Measurements from ENCODE around the gene MYO16. TPM values are rescaled to one million over a fixed set of nuclear protein-coding genes. Genes with fewer than 3 reads are reported as not detected.

MYO16 gene
- polyA plus RNA-seq, 1 donor from 2014 or later, result 2.5 TPM

- TF ChIP-seq POLR2AphosphoS5 (IDR thresholded peaks at IDR 0.05) (no peak), EP300 (conservative IDR thresholded peaks at IDR 0.05; ENCODE audit: poor library complexity, severe bottlenecking) (no peak), EZH2 (IDR thresholded peaks at IDR 0.05; ENCODE audit: borderline replicate concordance, insufficient read depth, low read length, poor library complexity, severe bottlenecking) (no peak)
- TF ChIP-seq, protein P1, sequence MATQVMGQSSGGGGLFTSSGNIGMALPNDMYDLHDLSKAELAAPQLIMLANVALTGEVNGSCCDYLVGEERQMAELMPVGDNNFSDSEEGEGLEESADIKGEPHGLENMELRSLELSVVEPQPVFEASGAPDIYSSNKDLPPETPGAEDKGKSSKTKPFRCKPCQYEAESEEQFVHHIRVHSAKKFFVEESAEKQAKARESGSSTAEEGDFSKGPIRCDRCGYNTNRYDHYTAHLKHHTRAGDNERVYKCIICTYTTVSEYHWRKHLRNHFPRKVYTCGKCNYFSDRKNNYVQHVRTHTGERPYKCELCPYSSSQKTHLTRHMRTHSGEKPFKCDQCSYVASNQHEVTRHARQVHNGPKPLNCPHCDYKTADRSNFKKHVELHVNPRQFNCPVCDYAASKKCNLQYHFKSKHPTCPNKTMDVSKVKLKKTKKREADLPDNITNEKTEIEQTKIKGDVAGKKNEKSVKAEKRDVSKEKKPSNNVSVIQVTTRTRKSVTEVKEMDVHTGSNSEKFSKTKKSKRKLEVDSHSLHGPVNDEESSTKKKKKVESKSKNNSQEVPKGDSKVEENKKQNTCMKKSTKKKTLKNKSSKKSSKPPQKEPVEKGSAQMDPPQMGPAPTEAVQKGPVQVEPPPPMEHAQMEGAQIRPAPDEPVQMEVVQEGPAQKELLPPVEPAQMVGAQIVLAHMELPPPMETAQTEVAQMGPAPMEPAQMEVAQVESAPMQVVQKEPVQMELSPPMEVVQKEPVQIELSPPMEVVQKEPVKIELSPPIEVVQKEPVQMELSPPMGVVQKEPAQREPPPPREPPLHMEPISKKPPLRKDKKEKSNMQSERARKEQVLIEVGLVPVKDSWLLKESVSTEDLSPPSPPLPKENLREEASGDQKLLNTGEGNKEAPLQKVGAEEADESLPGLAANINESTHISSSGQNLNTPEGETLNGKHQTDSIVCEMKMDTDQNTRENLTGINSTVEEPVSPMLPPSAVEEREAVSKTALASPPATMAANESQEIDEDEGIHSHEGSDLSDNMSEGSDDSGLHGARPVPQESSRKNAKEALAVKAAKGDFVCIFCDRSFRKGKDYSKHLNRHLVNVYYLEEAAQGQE (IDR thresholded peaks at IDR 0.05; ENCODE audit: borderline replicate concordance), result no peak
- H3F3A ChIP-seq (ENCODE audit: insufficient read depth, low read length, poor library complexity, severe bottlenecking), result no peaks in the 10 kb centered on the region
- no peak overlapping the region for H3K4me2 ChIP-seq (ENCODE audit: low read length)
- no peaks in the 10 kb centered on the region for H3K27me3 ChIP-seq (ENCODE audit: insufficient read depth, low read depth, low read length)
- H3K27ac ChIP-seq (ENCODE audit: low read length), result no peak overlapping the region
- no peaks in the 10 kb centered on the region for H3K9me3 ChIP-seq (ENCODE audit: low read length)
- no peak overlapping the region for H3K4me3 ChIP-seq (ENCODE audit: low read length)
- H3K9me2 ChIP-seq (ENCODE audit: insufficient read depth, low read length), result no peaks in the 10 kb centered on the region
- no peaks in the 10 kb centered on the region for H3K36me3 ChIP-seq (ENCODE audit: insufficient read depth, low read length)
- no peak overlapping the region for H2AFZ ChIP-seq (ENCODE audit: low read depth, low read length)
- no peaks in the 10 kb centered on the region for H4K20me1 ChIP-seq (ENCODE audit: insufficient read depth)
- H3K9ac ChIP-seq (ENCODE audit: low read length), result no peak overlapping the region
- no peaks in the 10 kb centered on the region for H3K79me2 ChIP-seq (replicated peaks; ENCODE audit: insufficient read depth, low read length)
These were observed 286.5 kb downstream of the MYO16 start for GRCh38 chr13:108915634-108916512.

- TF ChIP-seq RAD21 (conservative IDR thresholded peaks at IDR 0.05), result no peak
- H3K36me3 ChIP-seq (ENCODE audit: insufficient read depth, low read length), result no peaks in the 10 kb centered on the region
- no peaks in the 10 kb centered on the region for H3K27me3 ChIP-seq (ENCODE audit: insufficient read depth, low read depth, low read length)
- H3F3A ChIP-seq (ENCODE audit: insufficient read depth, low read length, poor library complexity, severe bottlenecking), result no peaks in the 10 kb centered on the region
- no peaks in the 10 kb centered on the region for H4K20me1 ChIP-seq (ENCODE audit: insufficient read depth)
- no peaks in the 10 kb centered on the region for H3K9me2 ChIP-seq (ENCODE audit: insufficient read depth, low read length)
- no peak overlapping the region for H3K4me2 ChIP-seq (ENCODE audit: low read length)
- H3K79me2 ChIP-seq (replicated peaks; ENCODE audit: insufficient read depth, low read length), result no peaks in the 10 kb centered on the region
- no peaks in the 10 kb centered on the region for H3K9me3 ChIP-seq (ENCODE audit: low read length)
- H3K9ac ChIP-seq (ENCODE audit: low read length), result no peak overlapping the region
- H3K4me3 ChIP-seq (ENCODE audit: low read length), result no peak overlapping the region
- no peak overlapping the region for H2AFZ ChIP-seq (ENCODE audit: low read depth, low read length)
- H3K27ac ChIP-seq (ENCODE audit: low read length), result no peak overlapping the region
These were observed 288.2 kb downstream of the MYO16 start for GRCh38 chr13:108917581-108917980.

DNA sequence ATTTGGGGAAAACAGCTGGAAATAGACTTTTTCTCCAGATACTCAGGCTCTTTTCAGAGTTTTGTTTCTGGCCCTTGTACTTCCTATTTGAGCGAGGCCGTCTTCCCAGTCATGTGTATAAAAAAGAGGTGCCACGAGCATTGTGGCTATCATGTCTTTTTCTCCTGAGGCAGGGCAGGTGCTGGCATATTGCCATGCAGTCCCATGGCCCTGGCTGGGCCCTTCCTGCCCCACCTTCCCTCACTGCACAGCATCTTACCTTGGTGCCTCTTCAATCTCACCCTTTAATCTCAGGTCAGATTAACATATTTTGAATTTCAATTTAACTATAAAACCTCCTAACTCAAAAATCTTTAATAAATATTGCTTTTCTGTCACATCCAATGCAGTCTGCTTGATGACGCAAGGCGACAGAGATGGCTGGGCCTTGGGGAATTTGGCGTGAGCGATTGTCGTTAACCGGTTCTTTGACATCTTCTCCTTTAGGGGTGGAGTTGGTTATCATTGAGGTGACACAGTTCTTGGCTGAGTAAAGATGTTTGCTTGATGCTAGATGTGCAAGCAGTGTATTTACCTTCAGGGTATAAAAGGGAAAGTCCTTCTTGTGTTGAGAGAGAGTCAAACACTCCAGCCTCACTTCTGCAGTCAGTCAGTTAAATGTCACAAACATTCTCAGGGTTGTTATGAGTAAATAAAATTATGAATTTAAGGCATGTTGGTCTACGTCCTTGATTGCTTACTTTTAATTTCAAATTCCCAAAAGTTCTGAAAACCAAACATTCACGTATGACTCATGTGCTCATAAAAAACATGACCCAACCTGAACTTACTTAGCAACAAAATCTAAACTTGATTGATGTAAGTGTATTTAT, 289.9 kb downstream of the MYO16 start:
- H3K4me3 ChIP-seq (ENCODE audit: low read length), result no peak overlapping the region
- no peak overlapping the region for H2AFZ ChIP-seq (ENCODE audit: low read depth, low read length)
- no peaks in the 10 kb centered on the region for H3F3A ChIP-seq (ENCODE audit: insufficient read depth, low read length, poor library complexity, severe bottlenecking)
- H3K27ac ChIP-seq (ENCODE audit: low read length), result no peak overlapping the region
- H3K9ac ChIP-seq (ENCODE audit: low read length), result no peak overlapping the region
- H3K79me2 ChIP-seq (replicated peaks; ENCODE audit: insufficient read depth, low read length), result no peaks in the 10 kb centered on the region
- no peaks in the 10 kb centered on the region for H3K27me3 ChIP-seq (ENCODE audit: insufficient read depth, low read depth, low read length)
- TF ChIP-seq EP300 (conservative IDR thresholded peaks at IDR 0.05; ENCODE audit: poor library complexity, severe bottlenecking), result no peak
- no peak for TF ChIP-seq EZH2 (IDR thresholded peaks at IDR 0.05; ENCODE audit: borderline replicate concordance, insufficient read depth, low read length, poor library complexity, severe bottlenecking)
- TF ChIP-seq CTCF (IDR thresholded peaks at IDR 0.05; ENCODE audit: poor library complexity, severe bottlenecking), result no peak
- TF ChIP-seq, protein P1 (IDR thresholded peaks at IDR 0.05; ENCODE audit: borderline replicate concordance), result no peak
- TF ChIP-seq RAD21 (conservative IDR thresholded peaks at IDR 0.05), result no peak
- TF ChIP-seq MXI1 (conservative IDR thresholded peaks at IDR 0.05; ENCODE audit: poor library complexity, severe bottlenecking), result no peak
- TF ChIP-seq POLR2AphosphoS5 (IDR thresholded peaks at IDR 0.05), result no peak
- TF ChIP-seq TAF1 (IDR thresholded peaks at IDR 0.05; ENCODE audit: low read depth), result no peak
- no peak for TF ChIP-seq SMC3 (conservative IDR thresholded peaks at IDR 0.05; ENCODE audit: poor library complexity)
- no peaks in the 10 kb centered on the region for H3K9me3 ChIP-seq (ENCODE audit: low read length)
- H4K20me1 ChIP-seq (ENCODE audit: insufficient read depth), result no peaks in the 10 kb centered on the region
- no peaks in the 10 kb centered on the region for H3K9me2 ChIP-seq (ENCODE audit: insufficient read depth, low read length)
- no peak overlapping the region for H3K4me2 ChIP-seq (ENCODE audit: low read length)
- H3K36me3 ChIP-seq (ENCODE audit: insufficient read depth, low read length), result no peaks in the 10 kb centered on the region

All from neural cell (in vitro differentiated cells).